Transverse colon (tissue), 4 donors: ENCODE measurements around the gene FAM241B.

Source experiments
- EP300 ChIP-seq: sonication (generic); formaldehyde crosslinking; IDR thresholded peaks from one replicate; pipeline ENCODE4 v1.6.1; 2017; ENCODE audit warnings: antibody characterized with exemption, low read depth
- POLR2A ChIP-seq: fragments of 450-650 bp; IDR thresholded peaks from one replicate; pipeline ENCODE4 v1.6.1; 2016; ENCODE audit warnings: antibody characterized with exemption, mild to moderate bottlenecking, moderate library complexity
- POLR2AphosphoS5 ChIP-seq, 3 donors: sonication (generic); formaldehyde crosslinking; IDR thresholded peaks; one replicate each; pipeline ENCODE4 v1.6.1; 2016; ENCODE audit warnings: antibody characterized with exemption in 3 of 3
- TF ChIP-seq, protein P1 (sequence below), 5 experiments: fragments of 200-600 bp in 3 of 5; fragments of 450-650 bp in 2 of 5; sonication (generic) in 3 of 5; IDR thresholded peaks; 1 replicate in 2 of 5; 2 replicates in 3 of 5; pipeline ENCODE4 v1.5.1; 2016 to 2017; ENCODE audit warnings: antibody characterized with exemption in 5 of 5, inconsistent platforms in 3 of 5, mild to moderate bottlenecking in 2 of 5, moderate library complexity in 1 of 5

DNA sequence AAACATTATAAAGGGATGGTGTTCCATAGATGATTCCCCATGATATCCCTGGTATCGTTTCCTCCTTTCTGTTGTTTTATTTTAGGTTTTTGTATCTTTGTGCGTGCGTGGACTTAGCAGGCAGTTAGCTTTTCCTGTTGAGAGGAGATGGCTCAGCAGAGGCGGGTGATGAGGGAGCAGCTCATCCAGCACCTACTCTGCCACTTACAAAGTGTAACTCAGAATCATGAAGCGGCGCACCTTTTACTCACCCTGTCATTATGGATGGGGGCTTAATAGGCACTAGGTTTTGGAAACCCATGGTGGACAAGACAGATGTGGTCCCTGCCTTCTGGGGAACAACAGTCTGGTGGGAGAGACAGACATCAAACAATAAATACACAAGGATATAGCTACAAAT lies 17.1 kb downstream of the FAM241B start:
- TF ChIP-seq, protein P1, sequence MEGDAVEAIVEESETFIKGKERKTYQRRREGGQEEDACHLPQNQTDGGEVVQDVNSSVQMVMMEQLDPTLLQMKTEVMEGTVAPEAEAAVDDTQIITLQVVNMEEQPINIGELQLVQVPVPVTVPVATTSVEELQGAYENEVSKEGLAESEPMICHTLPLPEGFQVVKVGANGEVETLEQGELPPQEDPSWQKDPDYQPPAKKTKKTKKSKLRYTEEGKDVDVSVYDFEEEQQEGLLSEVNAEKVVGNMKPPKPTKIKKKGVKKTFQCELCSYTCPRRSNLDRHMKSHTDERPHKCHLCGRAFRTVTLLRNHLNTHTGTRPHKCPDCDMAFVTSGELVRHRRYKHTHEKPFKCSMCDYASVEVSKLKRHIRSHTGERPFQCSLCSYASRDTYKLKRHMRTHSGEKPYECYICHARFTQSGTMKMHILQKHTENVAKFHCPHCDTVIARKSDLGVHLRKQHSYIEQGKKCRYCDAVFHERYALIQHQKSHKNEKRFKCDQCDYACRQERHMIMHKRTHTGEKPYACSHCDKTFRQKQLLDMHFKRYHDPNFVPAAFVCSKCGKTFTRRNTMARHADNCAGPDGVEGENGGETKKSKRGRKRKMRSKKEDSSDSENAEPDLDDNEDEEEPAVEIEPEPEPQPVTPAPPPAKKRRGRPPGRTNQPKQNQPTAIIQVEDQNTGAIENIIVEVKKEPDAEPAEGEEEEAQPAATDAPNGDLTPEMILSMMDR (IDR thresholded peaks at IDR 0.05) = no peak
- no peak for TF ChIP-seq POLR2AphosphoS5 (IDR thresholded peaks at IDR 0.05)
- no peak for TF ChIP-seq EP300
- TF ChIP-seq POLR2A = no peak
